Rectal smooth muscle tissue (tissue), 1 donor: ENCODE measurements around the gene ST6GALNAC6.

Experiments used
- H3K27ac ChIP-seq: one replicate; pipeline ENCODE4 v1.7.0; 2013; ENCODE audit warnings: low read depth, low read length, inconsistent platforms
- H3K27me3 ChIP-seq: one replicate; pipeline ENCODE4 v1.7.0; 2013; ENCODE audit warnings: low read length; ENCODE audit not compliant: control insufficient read depth, insufficient read depth
- H3K36me3 ChIP-seq: one replicate; pipeline ENCODE4 v1.7.0; 2013; ENCODE audit warnings: low read length; ENCODE audit not compliant: control insufficient read depth, insufficient read depth
- H3K4me1 ChIP-seq: one replicate; pipeline ENCODE4 v1.7.0; 2013; ENCODE audit warnings: low read length; ENCODE audit not compliant: control insufficient read depth, insufficient read depth
- H3K4me3 ChIP-seq: one replicate; pipeline ENCODE4 v1.7.0; 2013; ENCODE audit warnings: low read length
- H3K9ac ChIP-seq: one replicate; pipeline ENCODE4 v1.7.0; 2013; ENCODE audit warnings: low read length

ST6GALNAC6 gene, protein sequence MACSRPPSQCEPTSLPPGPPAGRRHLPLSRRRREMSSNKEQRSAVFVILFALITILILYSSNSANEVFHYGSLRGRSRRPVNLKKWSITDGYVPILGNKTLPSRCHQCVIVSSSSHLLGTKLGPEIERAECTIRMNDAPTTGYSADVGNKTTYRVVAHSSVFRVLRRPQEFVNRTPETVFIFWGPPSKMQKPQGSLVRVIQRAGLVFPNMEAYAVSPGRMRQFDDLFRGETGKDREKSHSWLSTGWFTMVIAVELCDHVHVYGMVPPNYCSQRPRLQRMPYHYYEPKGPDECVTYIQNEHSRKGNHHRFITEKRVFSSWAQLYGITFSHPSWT

DNA sequence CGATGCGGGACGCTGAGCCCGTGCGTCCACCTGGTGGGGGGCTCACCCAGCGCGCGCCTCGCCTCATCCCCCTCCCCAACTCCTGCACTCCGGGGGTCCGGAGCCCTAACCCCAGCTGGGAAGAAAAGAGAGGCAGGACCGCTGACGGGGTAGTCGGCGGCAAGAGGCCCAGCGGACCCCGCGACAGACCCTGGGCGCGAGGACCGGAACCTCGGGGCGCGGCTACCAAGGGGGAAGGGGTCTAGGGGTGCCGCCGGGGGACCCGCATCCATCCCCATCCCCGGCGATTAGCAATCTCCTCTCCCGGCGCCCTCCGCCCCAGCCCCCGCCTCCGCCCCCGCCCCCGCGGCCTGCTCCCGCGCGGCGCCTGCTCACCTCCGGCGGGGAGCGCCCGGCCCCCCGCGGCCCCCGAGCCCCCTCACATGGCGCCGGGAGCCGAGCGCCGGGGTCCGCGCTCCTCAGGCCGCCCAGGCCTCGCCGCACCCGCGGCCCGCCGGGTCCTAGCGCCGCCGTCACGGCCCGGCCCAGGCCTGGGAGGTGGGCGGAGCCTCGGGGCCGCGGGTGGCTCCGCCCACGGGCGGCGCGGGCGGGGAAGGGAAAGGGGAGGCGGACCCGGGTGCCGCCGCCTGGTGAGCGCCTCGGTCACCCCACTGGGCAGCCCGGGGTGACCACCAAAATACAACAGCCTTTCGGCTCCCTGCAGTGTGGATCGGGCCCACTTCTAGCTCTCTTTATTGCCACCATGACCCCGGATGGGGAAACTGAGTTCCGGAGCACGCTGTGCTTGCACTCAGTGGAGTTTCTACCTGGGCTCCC, at the start of gene ST6GALNAC6:
ST6GALNAC6 (minus strand) TSS at position 476 of the 816 bp plus-strand sequence. CDS start 1,622 bp downstream, outside the sequence.
- H3K36me3 ChIP-seq = peaks cover 21% of the 10 kb centered on the region
- H3K4me3 ChIP-seq = peak within 1 kb of the TSS; percentile 90
- peak within 1 kb of the TSS; percentile 83 for H3K9ac ChIP-seq
- H3K27me3 ChIP-seq = no peaks in the 10 kb centered on the region
- peaks cover 15% of the 10 kb centered on the region for H3K4me1 ChIP-seq
- peak within 1 kb of the TSS; percentile 88 for H3K27ac ChIP-seq

DNA sequence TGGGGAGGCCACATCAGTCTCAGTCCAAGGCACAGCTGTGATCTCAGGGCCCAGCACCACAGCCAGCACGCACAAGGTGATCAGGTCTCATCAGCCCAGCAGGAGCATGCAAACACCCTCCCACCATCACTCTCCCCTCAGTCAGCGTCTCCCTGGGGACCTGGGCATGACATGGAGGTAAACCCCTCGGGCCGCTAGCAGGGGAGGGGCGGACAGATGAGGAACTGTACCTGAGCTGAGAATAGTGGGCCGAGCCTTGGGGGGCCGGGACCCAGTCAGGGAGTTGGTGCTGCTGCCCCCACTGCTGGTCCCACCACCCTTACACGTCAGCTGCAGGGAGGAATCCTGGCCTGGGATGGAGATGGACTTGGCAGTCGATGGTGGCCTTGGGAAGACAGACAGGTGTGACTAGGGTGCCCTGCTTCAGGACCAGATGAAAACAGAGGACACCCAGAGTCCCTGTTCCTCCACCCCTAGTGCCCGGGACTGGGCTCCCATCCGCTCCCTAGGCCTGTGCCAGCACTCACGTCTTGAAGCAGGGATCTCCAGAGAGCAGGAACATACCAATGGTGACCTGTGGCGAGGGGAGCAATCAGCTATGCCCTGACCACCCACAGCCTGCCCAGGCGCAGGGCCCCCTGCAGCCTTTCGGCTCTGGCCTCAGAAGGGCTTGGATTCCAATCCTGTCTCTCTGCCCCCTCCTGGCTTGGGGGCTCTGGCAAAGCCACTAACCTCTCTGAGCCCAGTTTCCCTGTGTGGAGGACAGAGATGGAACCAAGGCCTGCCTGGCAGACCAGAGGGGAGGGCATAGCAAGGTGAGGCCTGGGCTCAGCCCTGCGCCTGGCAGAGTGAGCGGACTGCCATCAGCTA, 48.7 kb upstream of the ST6GALNAC6 start:
- H3K27me3 ChIP-seq = no peaks in the 10 kb centered on the region
- no peak overlapping the region for H3K27ac ChIP-seq
- H3K4me1 ChIP-seq = peaks cover 3% of the 10 kb centered on the region
- no peak overlapping the region for H3K9ac ChIP-seq
- peaks cover 6% of the 10 kb centered on the region for H3K36me3 ChIP-seq
- H3K4me3 ChIP-seq = no peak overlapping the region

DNA sequence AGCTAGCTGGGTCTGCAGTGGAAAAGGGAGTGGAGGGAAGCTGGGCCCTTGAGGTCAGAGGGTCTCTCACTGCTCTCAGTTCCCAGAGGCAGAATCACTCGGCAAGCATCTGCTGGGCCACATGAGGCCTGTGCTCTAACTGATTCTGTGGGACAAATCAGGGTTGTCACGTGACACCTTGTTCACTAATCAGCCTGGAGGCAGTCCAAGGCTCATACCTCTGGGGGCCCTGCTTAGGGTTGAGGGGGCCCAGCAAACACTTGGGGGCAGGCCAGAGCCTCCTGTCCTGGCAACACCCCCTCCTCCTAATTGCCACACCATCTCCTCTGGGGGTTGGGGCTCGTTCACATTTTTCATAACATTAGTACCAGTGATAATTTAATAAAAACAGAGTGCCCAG, 47.3 kb upstream of the ST6GALNAC6 start:
- no peaks in the 10 kb centered on the region for H3K27me3 ChIP-seq
- H3K4me1 ChIP-seq = peaks cover 3% of the 10 kb centered on the region
- H3K9ac ChIP-seq = no peak overlapping the region
- H3K36me3 ChIP-seq = peaks cover 15% of the 10 kb centered on the region
- H3K27ac ChIP-seq = no peak overlapping the region
- H3K4me3 ChIP-seq = no peak overlapping the region

DNA sequence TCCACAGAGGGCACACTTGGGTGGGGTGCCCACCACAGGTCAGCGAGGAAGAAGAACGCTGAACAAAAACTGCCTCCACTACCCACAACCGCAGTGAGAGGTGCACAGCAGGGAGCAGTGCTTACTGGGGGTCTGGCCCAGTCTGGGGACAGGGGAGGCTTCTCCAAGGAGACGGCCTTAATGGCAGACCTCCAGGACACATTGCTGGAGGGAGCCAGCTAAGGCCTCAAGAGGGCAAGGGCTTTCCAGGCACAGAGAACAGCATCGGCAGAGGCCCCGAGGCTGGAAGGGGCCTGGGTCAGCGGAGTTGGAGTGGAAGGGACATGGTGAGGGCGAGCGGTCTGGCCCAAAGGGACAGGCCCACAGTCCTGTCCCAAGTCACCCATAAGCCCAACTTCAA, 46.5 kb upstream of the ST6GALNAC6 start:
- H3K9ac ChIP-seq = no peak overlapping the region
- no peaks in the 10 kb centered on the region for H3K27me3 ChIP-seq
- H3K27ac ChIP-seq = no peak overlapping the region
- no peaks in the 10 kb centered on the region for H3K4me1 ChIP-seq
- H3K4me3 ChIP-seq = no peak overlapping the region
- H3K36me3 ChIP-seq = peaks cover 15% of the 10 kb centered on the region

DNA sequence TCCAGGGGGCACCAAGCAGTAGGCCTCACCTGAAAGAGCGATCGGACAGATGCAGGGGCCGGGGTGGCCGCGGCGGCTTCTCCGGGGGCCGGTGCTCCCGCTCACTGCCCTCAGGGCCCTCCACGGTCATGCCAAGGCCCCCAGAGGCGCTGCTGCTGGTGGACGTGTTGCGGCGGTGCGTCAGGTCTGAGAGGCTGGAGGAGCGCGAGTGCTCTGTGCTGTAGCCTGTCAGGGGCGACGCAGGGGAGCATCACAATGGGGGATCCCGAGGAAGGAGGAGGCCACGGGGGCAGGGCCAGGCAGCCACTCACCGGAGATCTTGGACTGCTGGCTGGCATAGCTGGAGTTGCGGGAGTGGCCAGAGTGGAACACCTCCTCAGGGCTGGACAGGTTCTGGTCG, 45.9 kb upstream of the ST6GALNAC6 start:
- no peaks in the 10 kb centered on the region for H3K27me3 ChIP-seq
- no peak overlapping the region for H3K9ac ChIP-seq
- no peak overlapping the region for H3K4me3 ChIP-seq
- no peaks in the 10 kb centered on the region for H3K4me1 ChIP-seq
- H3K27ac ChIP-seq = no peak overlapping the region
- peaks cover 15% of the 10 kb centered on the region for H3K36me3 ChIP-seq

DNA sequence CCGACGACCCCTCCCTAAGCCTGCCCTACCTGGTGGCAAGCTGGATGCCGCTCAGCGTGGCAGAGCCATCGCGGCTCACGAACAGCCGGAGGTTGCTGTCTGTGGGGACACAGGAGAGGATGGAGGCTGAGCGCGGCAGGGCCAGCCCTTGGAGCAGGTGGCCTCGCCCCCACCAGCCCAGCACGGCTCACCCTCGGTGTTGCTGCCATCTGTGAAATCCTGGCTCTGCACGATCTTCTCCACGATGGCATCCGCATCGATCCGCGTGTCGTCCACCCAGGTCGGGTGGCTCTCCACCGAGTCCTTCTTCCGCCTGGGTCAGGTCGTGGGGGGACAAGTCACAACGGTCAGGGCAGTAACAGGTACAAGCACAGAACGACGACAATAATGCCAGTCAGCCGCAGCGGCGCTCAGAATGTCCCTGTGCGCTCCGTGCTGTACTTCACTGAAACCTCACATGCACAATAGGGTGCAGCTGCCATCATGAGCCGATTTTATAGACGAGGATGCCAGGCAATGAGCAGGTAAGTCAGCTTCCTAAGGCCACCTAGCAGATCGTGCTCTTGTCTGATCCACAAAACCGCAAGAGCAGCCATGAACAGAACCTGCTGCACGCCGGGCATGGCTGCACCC, 45.3 kb upstream of the ST6GALNAC6 start:
- peaks cover 15% of the 10 kb centered on the region for H3K36me3 ChIP-seq
- no peak overlapping the region for H3K4me3 ChIP-seq
- H3K27ac ChIP-seq = no peak overlapping the region

DNA sequence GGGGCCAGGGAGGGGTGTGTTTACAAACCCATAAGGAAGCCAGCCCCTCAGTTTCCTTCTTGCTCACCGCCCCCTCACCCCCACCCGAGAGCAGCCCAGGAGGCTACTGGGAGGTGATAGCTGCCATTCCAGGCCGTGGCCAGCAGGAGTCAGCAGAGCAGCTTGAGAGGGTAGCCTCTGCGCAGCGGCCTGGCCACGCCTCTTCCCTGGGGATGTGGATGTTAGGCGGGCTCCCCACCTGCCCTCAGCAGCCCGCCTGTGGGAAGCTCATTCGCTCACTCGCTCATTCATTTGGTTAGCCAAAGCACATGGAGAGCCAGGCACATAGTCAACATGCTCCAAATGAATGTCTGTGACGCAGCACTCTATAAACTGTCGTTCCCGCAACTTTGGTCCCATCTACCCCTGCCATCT, 44.3 kb upstream of the ST6GALNAC6 start:
- H3K9ac ChIP-seq = no peak overlapping the region
- H3K4me1 ChIP-seq = no peaks in the 10 kb centered on the region
- no peak overlapping the region for H3K4me3 ChIP-seq
- peaks cover 15% of the 10 kb centered on the region for H3K36me3 ChIP-seq
- no peaks in the 10 kb centered on the region for H3K27me3 ChIP-seq
- no peak overlapping the region for H3K27ac ChIP-seq

More for the DNA sequence above, 45.3 kb upstream of the ST6GALNAC6 start:
- Histone ChIP-seq H3K4me1 (no peaks in the 10 kb centered on the region), H3K27me3 (no peaks in the 10 kb centered on the region), H3K9ac (no peak overlapping the region)

DNA sequence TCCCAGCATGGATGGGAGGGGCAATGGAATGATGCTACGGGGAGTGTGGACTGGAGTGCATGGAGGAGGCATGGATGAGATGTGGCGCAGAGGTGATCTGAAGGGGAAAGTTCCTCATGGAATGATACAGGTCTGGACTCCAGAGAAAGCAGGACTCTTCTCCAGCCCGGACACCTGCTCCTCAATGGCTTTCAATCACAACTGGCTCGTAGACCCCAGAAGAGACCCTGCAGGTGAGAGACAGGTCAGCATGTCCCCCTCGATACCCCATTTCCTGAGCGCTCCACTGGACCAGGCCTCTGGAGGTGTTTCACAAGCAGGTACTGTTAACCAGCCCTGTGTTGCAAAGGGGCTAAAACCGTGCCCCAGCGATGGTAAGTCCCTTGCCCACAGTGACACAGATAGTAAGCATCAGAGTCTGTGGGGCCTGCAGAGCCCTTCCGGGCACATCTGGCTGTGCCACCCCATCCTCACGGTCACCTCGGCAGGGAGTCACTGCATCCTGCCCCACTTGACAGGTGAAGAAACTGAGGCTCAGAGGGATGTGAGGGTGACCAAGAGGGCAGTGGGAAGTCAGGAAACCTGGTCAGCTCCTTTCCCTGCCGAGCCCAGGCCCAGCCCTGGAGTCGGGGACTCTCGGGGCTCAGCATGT, 43.7 kb upstream of the ST6GALNAC6 start:
- H3K4me3 ChIP-seq = no peak overlapping the region
- H3K27ac ChIP-seq = no peak overlapping the region
- peaks cover 15% of the 10 kb centered on the region for H3K36me3 ChIP-seq
- no peaks in the 10 kb centered on the region for H3K27me3 ChIP-seq
- peaks cover 6% of the 10 kb centered on the region for H3K4me1 ChIP-seq
- H3K9ac ChIP-seq = no peak overlapping the region

DNA sequence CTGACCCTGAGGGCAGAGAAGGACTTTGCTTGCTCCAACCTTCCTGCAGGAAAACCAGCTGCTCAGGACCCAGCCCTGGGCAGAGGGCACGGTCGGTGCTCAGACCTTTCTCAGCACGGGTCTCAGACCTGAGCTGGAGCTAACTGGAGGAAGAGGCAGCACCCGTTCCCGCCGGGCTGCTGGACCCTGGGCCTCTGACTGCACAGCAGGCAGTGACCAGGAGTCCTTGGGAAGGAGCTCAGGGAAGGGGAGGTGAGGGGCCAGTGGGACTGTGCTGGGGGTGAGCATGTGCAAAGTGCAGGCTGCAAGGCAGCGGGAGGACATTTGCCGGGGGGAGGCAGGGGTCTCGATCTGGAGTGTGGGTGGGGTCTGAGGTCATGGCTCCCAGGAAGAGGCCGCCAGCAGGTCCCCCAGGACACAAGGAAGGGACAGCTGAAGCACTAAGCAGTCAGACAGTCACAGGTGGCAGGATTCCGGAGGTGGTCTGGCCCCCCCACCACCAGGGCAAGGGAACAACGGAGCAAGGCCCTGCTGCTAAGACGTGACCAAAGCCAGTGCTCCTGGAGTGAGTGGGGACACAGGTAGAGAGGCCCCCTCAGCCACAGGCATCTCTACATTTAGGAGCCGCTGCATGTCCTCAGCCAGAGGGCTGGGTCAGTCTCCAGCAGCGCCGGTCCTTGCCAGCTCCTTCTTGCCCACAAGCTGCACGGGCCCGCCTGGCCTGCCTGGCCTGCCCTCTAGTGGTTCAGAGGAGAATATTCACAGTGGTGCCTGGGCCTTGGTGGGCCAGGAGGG, 43.0 kb upstream of the ST6GALNAC6 start:
- Histone ChIP-seq H3K9ac (no peak overlapping the region), H3K27ac (no peak overlapping the region), H3K4me1 (peaks cover 8% of the 10 kb centered on the region), H3K4me3 (no peak overlapping the region), H3K27me3 (no peaks in the 10 kb centered on the region), H3K36me3 (peaks cover 15% of the 10 kb centered on the region)

DNA sequence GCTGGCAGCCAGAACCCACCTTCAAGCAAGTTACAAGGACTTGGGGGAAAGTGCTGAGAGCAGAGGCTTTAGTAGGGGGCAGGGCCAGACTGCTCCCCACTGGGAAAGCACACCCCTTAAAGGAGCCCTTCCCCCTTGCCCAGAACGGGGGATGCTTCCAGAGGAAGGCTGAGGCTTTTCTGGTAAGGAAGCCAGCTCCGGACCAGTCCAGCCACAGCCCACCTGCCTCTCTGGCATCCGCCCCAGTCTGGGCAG, 42.5 kb upstream of the ST6GALNAC6 start:
- peaks cover 8% of the 10 kb centered on the region for H3K4me1 ChIP-seq
- no peak overlapping the region for H3K27ac ChIP-seq
- no peak overlapping the region for H3K9ac ChIP-seq
- peaks cover 15% of the 10 kb centered on the region for H3K36me3 ChIP-seq
- no peaks in the 10 kb centered on the region for H3K27me3 ChIP-seq
- H3K4me3 ChIP-seq = no peak overlapping the region
